Measurements from ENCODE around the gene TSPAN17. TPM values are rescaled to one million over a fixed set of nuclear protein-coding genes. Genes with fewer than 3 reads are reported as not detected.

Gene TSPAN17
- polyA plus RNA-seq, 1 experiment = 40.9 TPM

- POLR2A ChIA-PET = no interaction called here
- H3K27me3 ChIP-seq (ENCODE audit: control insufficient read depth, insufficient read depth, low read length) = peaks cover 70% of the 10 kb centered on the region
These were observed 14.5 kb upstream of the TSPAN17 start for GRCh38 chr5:176632745-176633144.

GRCh38 chr5:176633598-176633997, 13.7 kb upstream of the TSPAN17 start:
- no peak for TF ChIP-seq CTCF (IDR thresholded peaks at IDR 0.05; ENCODE audit: low read depth, low read length)
- H3K27ac ChIP-seq (ENCODE audit: low read depth, low read length) = no peak overlapping the region
- no peak for DNase-seq (ENCODE audit: low read depth, low spot score)
- peaks cover 74% of the 10 kb centered on the region for H3K27me3 ChIP-seq (ENCODE audit: control insufficient read depth, insufficient read depth, low read length)
- H3K4me3 ChIP-seq (ENCODE audit: low read depth, low read length) = no peak overlapping the region
- ChIA-PET CTCF (interaction anchor here (1.0 to 1.8 kb wide), 2 partner anchors 27 to 186 kb away, joined by 3 to 6 read pairs; no protein-coding TSS in a partner anchor), POLR2A (no interaction called here)
- H3K9me3 ChIP-seq (ENCODE audit: control insufficient read depth, insufficient read depth, low read length) = peaks cover 5% of the 10 kb centered on the region; the same call in 1 of the 2 replicates

More at GRCh38 chr5:176632745-176633144, 14.5 kb upstream of the TSPAN17 start:
- H3K9me3 ChIP-seq (ENCODE audit: control insufficient read depth, insufficient read depth, low read length) = peaks cover 5% of the 10 kb centered on the region; the same call in 1 of the 2 replicates
- no peak overlapping the region for H3K27ac ChIP-seq (ENCODE audit: low read depth, low read length)
- TF ChIP-seq CTCF (IDR thresholded peaks at IDR 0.05; ENCODE audit: low read depth, low read length) = no peak
- DNase-seq (ENCODE audit: low read depth, low spot score) = no peak
- H3K4me3 ChIP-seq (ENCODE audit: low read depth, low read length) = no peak overlapping the region
- CTCF ChIA-PET = interaction anchor here (1.0 to 1.8 kb wide), 2 partner anchors 28 to 185 kb away, joined by 3 to 6 read pairs; no protein-coding TSS in a partner anchor

- ChIA-PET POLR2A (no interaction called here), CTCF (interaction anchor here (1.3 kb wide), 1 partner anchor 24 kb away, joined by 3 read pairs; no protein-coding TSS in a partner anchor)
- Histone ChIP-seq H3K9me3 (ENCODE audit: control insufficient read depth, insufficient read depth, low read length) (peaks cover 5% of the 10 kb centered on the region; the same call in 1 of the 2 replicates), H3K27me3 (ENCODE audit: control insufficient read depth, insufficient read depth, low read length) (peaks cover 63% of the 10 kb centered on the region), H3K4me3 (ENCODE audit: low read depth, low read length) (no peak overlapping the region), H3K27ac (ENCODE audit: low read depth, low read length) (no peak overlapping the region)
- no peak for TF ChIP-seq CTCF (IDR thresholded peaks at IDR 0.05; ENCODE audit: low read depth, low read length)
- no peak for DNase-seq (ENCODE audit: low read depth, low spot score)
These were observed 10.9 kb upstream of the TSPAN17 start for GRCh38 chr5:176636426-176636825.

- no peak for TF ChIP-seq CTCF (IDR thresholded peaks at IDR 0.05; ENCODE audit: low read depth, low read length)
- Histone ChIP-seq H3K27me3 (ENCODE audit: control insufficient read depth, insufficient read depth, low read length) (peaks cover 57% of the 10 kb centered on the region), H3K27ac (ENCODE audit: low read depth, low read length) (no peak overlapping the region), H3K9me3 (ENCODE audit: control insufficient read depth, insufficient read depth, low read length) (peaks cover 5% of the 10 kb centered on the region; the same call in 1 of the 2 replicates), H3K4me3 (ENCODE audit: low read depth, low read length) (no peak overlapping the region)
- no peak for DNase-seq (ENCODE audit: low read depth, low spot score)
- POLR2A ChIA-PET = no interaction called here
- CTCF ChIA-PET = no interaction called here
These were observed 9.7 kb upstream of the TSPAN17 start for GRCh38 chr5:176637556-176637955.

- no peak for TF ChIP-seq CTCF (IDR thresholded peaks at IDR 0.05; ENCODE audit: low read depth, low read length)
- ChIA-PET POLR2A (no interaction called here), CTCF (interaction anchor here (1.5 kb wide), 1 partner anchor 19 kb away, joined by 4 read pairs; no protein-coding TSS in a partner anchor)
- peaks cover 5% of the 10 kb centered on the region; the same call in 1 of the 2 replicates for H3K9me3 ChIP-seq (ENCODE audit: control insufficient read depth, insufficient read depth, low read length)
- no peak overlapping the region for H3K4me3 ChIP-seq (ENCODE audit: low read depth, low read length)
- no peak overlapping the region for H3K27ac ChIP-seq (ENCODE audit: low read depth, low read length)
- peaks cover 49% of the 10 kb centered on the region for H3K27me3 ChIP-seq (ENCODE audit: control insufficient read depth, insufficient read depth, low read length)
- DNase-seq (ENCODE audit: low read depth, low spot score) = no peak
These were observed 8.8 kb upstream of the TSPAN17 start for GRCh38 chr5:176638437-176638836.

Data from AG04450 (cell line).